BLaER1 (cell line): Measurements from ENCODE around the gene ETNPPL.

Source experiments
- H3K27ac ChIP-seq: shearing (Covaris generic); formaldehyde crosslinking; 2 replicates; pipeline ENCODE4 v1.8.1; 2022
- H3K27me3 ChIP-seq: shearing (Covaris generic); formaldehyde crosslinking; 2 replicates; pipeline ENCODE4 v1.8.1; 2022
- H3K36me3 ChIP-seq: shearing (Covaris generic); formaldehyde crosslinking; 2 replicates; pipeline ENCODE4 v1.8.1; 2022
- H3K4me1 ChIP-seq: shearing (Covaris generic); formaldehyde crosslinking; 2 replicates; pipeline ENCODE4 v1.8.1; 2022
- H3K4me2 ChIP-seq: shearing (Covaris generic); formaldehyde crosslinking; 2 replicates; pipeline ENCODE4 v1.8.1; 2022
- H3K4me3 ChIP-seq: shearing (Covaris generic); formaldehyde crosslinking; 2 replicates; pipeline ENCODE4 v1.8.1; 2022
- H3K9ac ChIP-seq: shearing (Covaris generic); formaldehyde crosslinking; 2 replicates; pipeline ENCODE4 v1.8.1; 2022
- H3K9me3 ChIP-seq: shearing (Covaris generic); formaldehyde crosslinking; 2 replicates; pipeline ENCODE4 v1.8.1; 2022
- H4K20me1 ChIP-seq: shearing (Covaris generic); formaldehyde crosslinking; 2 replicates; pipeline ENCODE4 v1.8.1; 2022
- Cebpa-rat ChIP-seq: shearing (Covaris generic); IDR thresholded peaks from 2 replicates; pipeline ENCODE4 v1.8.1; 2022

ETNPPL gene

GRCh38 chr4:108787724-108788123 is 24.9 kb upstream of the ETNPPL start:
- Histone ChIP-seq H3K4me3 (no peak overlapping the region), H4K20me1 (no peaks in the 10 kb centered on the region), H3K27me3 (no peaks in the 10 kb centered on the region), H3K9me3 (no peaks in the 10 kb centered on the region), H3K27ac (no peak overlapping the region), H3K9ac (no peak overlapping the region), H3K36me3 (no peaks in the 10 kb centered on the region), H3K4me1 (no peaks in the 10 kb centered on the region), H3K4me2 (no peak overlapping the region)
- no peak for TF ChIP-seq Cebpa-rat

GRCh38 chr4:108787106-108787505 is 24.3 kb upstream of the ETNPPL start:
- H3K9ac ChIP-seq = no peak overlapping the region
- no peak overlapping the region for H3K4me3 ChIP-seq
- H3K27me3 ChIP-seq = no peaks in the 10 kb centered on the region
- no peak for TF ChIP-seq Cebpa-rat
- H3K4me2 ChIP-seq = no peak overlapping the region
- H3K36me3 ChIP-seq = no peaks in the 10 kb centered on the region
- H3K27ac ChIP-seq = no peak overlapping the region
- H4K20me1 ChIP-seq = no peaks in the 10 kb centered on the region
- no peaks in the 10 kb centered on the region for H3K4me1 ChIP-seq
- no peaks in the 10 kb centered on the region for H3K9me3 ChIP-seq

GRCh38 chr4:108786351-108786750 is 23.5 kb upstream of the ETNPPL start:
- no peaks in the 10 kb centered on the region for H3K27me3 ChIP-seq

GRCh38 chr4:108783665-108784463 is 21.0 kb upstream of the ETNPPL start:
- no peaks in the 10 kb centered on the region for H3K9me3 ChIP-seq
- no peaks in the 10 kb centered on the region for H3K4me1 ChIP-seq
- no peaks in the 10 kb centered on the region for H3K36me3 ChIP-seq
- H3K9ac ChIP-seq = no peak overlapping the region
- no peak overlapping the region for H3K4me3 ChIP-seq
- no peaks in the 10 kb centered on the region for H4K20me1 ChIP-seq
- H3K27me3 ChIP-seq = no peaks in the 10 kb centered on the region
- no peak for TF ChIP-seq Cebpa-rat
- no peak overlapping the region for H3K27ac ChIP-seq
- no peak overlapping the region for H3K4me2 ChIP-seq

More at GRCh38 chr4:108786351-108786750, 23.5 kb upstream of the ETNPPL start:
- TF ChIP-seq Cebpa-rat = no peak
- Histone ChIP-seq H3K4me3 (no peak overlapping the region), H3K9me3 (no peaks in the 10 kb centered on the region), H3K36me3 (no peaks in the 10 kb centered on the region), H3K9ac (no peak overlapping the region), H3K4me2 (no peak overlapping the region), H3K27ac (no peak overlapping the region), H3K4me1 (no peaks in the 10 kb centered on the region), H4K20me1 (no peaks in the 10 kb centered on the region)

- Histone ChIP-seq H4K20me1 (no peaks in the 10 kb centered on the region), H3K9me3 (no peaks in the 10 kb centered on the region), H3K4me1 (no peaks in the 10 kb centered on the region), H3K4me3 (no peak overlapping the region), H3K27ac (no peak overlapping the region), H3K9ac (no peak overlapping the region), H3K36me3 (no peaks in the 10 kb centered on the region), H3K4me2 (no peak overlapping the region), H3K27me3 (no peaks in the 10 kb centered on the region)
- no peak for TF ChIP-seq Cebpa-rat
Measured at GRCh38 chr4:108779958-108780357, 17.1 kb upstream of the ETNPPL start.

- Histone ChIP-seq H3K4me3 (no peak overlapping the region), H3K4me1 (no peaks in the 10 kb centered on the region), H3K27ac (no peak overlapping the region), H3K4me2 (no peak overlapping the region), H4K20me1 (no peaks in the 10 kb centered on the region), H3K27me3 (no peaks in the 10 kb centered on the region), H3K9me3 (no peaks in the 10 kb centered on the region), H3K9ac (no peak overlapping the region), H3K36me3 (no peaks in the 10 kb centered on the region)
- TF ChIP-seq Cebpa-rat = no peak
Measured at GRCh38 chr4:108777388-108777787, 14.5 kb upstream of the ETNPPL start.

GRCh38 chr4:108775921-108776320 is 13.1 kb upstream of the ETNPPL start:
- Histone ChIP-seq H3K27ac (no peak overlapping the region), H3K4me2 (no peak overlapping the region)

GRCh38 chr4:108774809-108775530 is 12.1 kb upstream of the ETNPPL start:
- no peaks in the 10 kb centered on the region for H3K9me3 ChIP-seq
- TF ChIP-seq Cebpa-rat = no peak
- no peak overlapping the region for H3K9ac ChIP-seq
- H4K20me1 ChIP-seq = no peaks in the 10 kb centered on the region
- H3K4me2 ChIP-seq = no peak overlapping the region
- no peaks in the 10 kb centered on the region for H3K4me1 ChIP-seq
- no peak overlapping the region for H3K4me3 ChIP-seq
- no peak overlapping the region for H3K27ac ChIP-seq
- no peaks in the 10 kb centered on the region for H3K36me3 ChIP-seq
- H3K27me3 ChIP-seq = no peaks in the 10 kb centered on the region

More at GRCh38 chr4:108775921-108776320, 13.1 kb upstream of the ETNPPL start:
- TF ChIP-seq Cebpa-rat = no peak
- no peaks in the 10 kb centered on the region for H4K20me1 ChIP-seq
- no peaks in the 10 kb centered on the region for H3K9me3 ChIP-seq
- H3K9ac ChIP-seq = no peak overlapping the region
- no peak overlapping the region for H3K4me3 ChIP-seq
- no peaks in the 10 kb centered on the region for H3K27me3 ChIP-seq
- H3K36me3 ChIP-seq = no peaks in the 10 kb centered on the region
- no peaks in the 10 kb centered on the region for H3K4me1 ChIP-seq

- Histone ChIP-seq H3K27ac (no peak overlapping the region), H3K36me3 (no peaks in the 10 kb centered on the region), H3K4me3 (no peak overlapping the region), H3K4me2 (no peak overlapping the region), H4K20me1 (no peaks in the 10 kb centered on the region), H3K9me3 (no peaks in the 10 kb centered on the region), H3K9ac (no peak overlapping the region), H3K27me3 (no peaks in the 10 kb centered on the region), H3K4me1 (no peaks in the 10 kb centered on the region)
- no peak for TF ChIP-seq Cebpa-rat
Measured at GRCh38 chr4:108772402-108772801, 9.5 kb upstream of the ETNPPL start.

GRCh38 chr4:108766058-108766457 is 3.2 kb upstream of the ETNPPL start:
- Histone ChIP-seq H3K27ac (no peak overlapping the region), H3K9me3 (peaks cover 40% of the 10 kb centered on the region), H3K4me3 (no peak overlapping the region), H3K27me3 (peaks cover 24% of the 10 kb centered on the region), H3K36me3 (no peaks in the 10 kb centered on the region), H4K20me1 (no peaks in the 10 kb centered on the region), H3K9ac (no peak overlapping the region), H3K4me1 (no peaks in the 10 kb centered on the region), H3K4me2 (no peak overlapping the region)
- no peak for TF ChIP-seq Cebpa-rat
